IMR-90 (cell line): ENCODE data around the gene FGFBP2. TPM values are rescaled to one million over a fixed set of nuclear protein-coding genes. Genes with fewer than 3 reads are reported as not detected.

Experiments used
- ATAC-seq: fragments of 200-7000 bp; cut with Tn5 transposase; 2 replicates; pipeline ENCODE4 v1.9.1; 2020; ENCODE audit warnings: low read depth, mild to moderate bottlenecking, moderate library complexity
- Bru-seq: library from RNA; stranded (reverse); fragments of 400-500 nt; gene quantifications from one replicate; lab custom pipeline; 2021; lab: Mats Ljungman, UMichigan
- BruChase-seq, 2 experiments: library from RNA; stranded (reverse); fragments of 400-500 nt; gene quantifications; one replicate each; lab custom pipeline; 2021; lab: Mats Ljungman, UMichigan
- BruUV-seq: library from RNA; stranded (reverse); fragments of 400-500 nt; replicated peaks from 2 replicates; lab custom pipeline; 2021; lab: Mats Ljungman, UMichigan
- CTCF ChIA-PET: fragments of 300-600 bp; formaldehyde crosslinking; extraction: SDS; loops from one replicate; lab custom pipeline; 2021; ENCODE audit warnings: antibody characterized with exemption; lab: Yijun Ruan, JAX
- POLR2A ChIA-PET: fragments of 300-600 bp; sonication (Branson Sonifier 250); formaldehyde crosslinking; loops from one replicate; lab custom pipeline; 2022; ENCODE audit warnings: antibody characterized with exemption; ENCODE audit not compliant: unreplicated experiment; lab: Charles Lee
- DNase-seq: peaks from one replicate; pipeline ENCODE4 v3.0.0; 2013
- H2AFZ ChIP-seq: replicated peaks from 2 replicates; pipeline ENCODE3; 2013; ENCODE audit warnings: low read length, mild to moderate bottlenecking; ENCODE audit not compliant: poor library complexity
- H2AK5ac ChIP-seq: 2 replicates; pipeline ENCODE4 v1.6.1; 2013; ENCODE audit warnings: low read depth, low read length, inconsistent platforms
- H2AK9ac ChIP-seq: replicated peaks from 2 replicates; pipeline ENCODE3; 2013; ENCODE audit warnings: mild to moderate bottlenecking, low read depth, low read length, moderate library complexity; ENCODE audit not compliant: poor library complexity
- H2BK120ac ChIP-seq: 2 replicates; pipeline ENCODE4 v1.6.1; 2013; ENCODE audit warnings: low read depth, low read length, inconsistent platforms
- H2BK15ac ChIP-seq: 3 replicates; pipeline ENCODE4 v1.6.1; 2013; ENCODE audit warnings: low read depth, low read length, inconsistent platforms
- H2BK20ac ChIP-seq: 2 replicates; pipeline ENCODE4 v1.6.1; 2013; ENCODE audit warnings: low read depth, mild to moderate bottlenecking, inconsistent platforms, low read length, moderate library complexity
- H2BK5ac ChIP-seq: 2 replicates; pipeline ENCODE4 v1.6.1; 2013; ENCODE audit warnings: mild to moderate bottlenecking, low read depth, low read length, inconsistent platforms; ENCODE audit not compliant: poor library complexity, severe bottlenecking
- H3K14ac ChIP-seq: replicated peaks from 2 replicates; pipeline ENCODE4 v1.6.1; 2013; ENCODE audit warnings: low read depth, low read length, inconsistent platforms
- H3K18ac ChIP-seq: 2 replicates; pipeline ENCODE4 v1.6.1; 2013; ENCODE audit warnings: low read depth, low read length, control low read depth
- H3K23ac ChIP-seq: 2 replicates; pipeline ENCODE4 v1.6.1; 2013; ENCODE audit warnings: low read depth, low read length, inconsistent platforms
- H3K27ac ChIP-seq: 2 replicates; pipeline ENCODE4 v1.5.1; 2013; ENCODE audit warnings: mild to moderate bottlenecking, control low read depth, low read length; ENCODE audit not compliant: insufficient read depth
- H3K27me3 ChIP-seq: 2 replicates; pipeline ENCODE4 v1.6.1; 2013; ENCODE audit warnings: low read length; ENCODE audit not compliant: control insufficient read depth, insufficient read depth
- H3K36me3 ChIP-seq: 2 replicates; pipeline ENCODE4 v1.6.1; 2013; ENCODE audit warnings: low read length, mixed read lengths; ENCODE audit not compliant: control insufficient read depth, insufficient read depth
- H3K4ac ChIP-seq: 2 replicates; pipeline ENCODE4 v1.6.1; 2013; ENCODE audit warnings: low read depth, low read length, inconsistent platforms
- H3K4me1 ChIP-seq: 2 replicates; pipeline ENCODE4 v1.6.1; 2013; ENCODE audit warnings: low read length, mixed read lengths; ENCODE audit not compliant: control insufficient read depth, insufficient read depth
- H3K4me2 ChIP-seq: 2 replicates; pipeline ENCODE4 v1.6.1; 2013; ENCODE audit warnings: low read depth, mild to moderate bottlenecking, control low read depth, low read length, moderate library complexity
- H3K4me3 ChIP-seq: 2 replicates; pipeline ENCODE4 v1.5.1; 2013; ENCODE audit warnings: low read depth, mild to moderate bottlenecking, control low read depth, low read length, moderate library complexity; ENCODE audit not compliant: insufficient read depth
- H3K56ac ChIP-seq: 2 replicates; pipeline ENCODE4 v1.6.1; 2013; ENCODE audit warnings: low read length, inconsistent platforms; ENCODE audit not compliant: insufficient read depth; ENCODE audit errors: extremely low read depth
- H3K79me1 ChIP-seq, 2 experiments: 2 replicates each; pipeline ENCODE4 v1.6.1; 2013; ENCODE audit warnings: low read length in 2 of 2, inconsistent platforms in 1 of 2, low read depth in 1 of 2
- H3K9ac ChIP-seq: 2 replicates; pipeline ENCODE4 v1.6.1; 2013; ENCODE audit warnings: low read depth, low read length, control low read depth
- H3K9me1 ChIP-seq: 2 replicates; pipeline ENCODE4 v1.6.1; 2013; ENCODE audit warnings: low read length, inconsistent platforms; ENCODE audit not compliant: insufficient read depth
- H3K9me3 ChIP-seq: 2 replicates; pipeline ENCODE4 v1.6.1; 2013; ENCODE audit warnings: low read length; ENCODE audit not compliant: control insufficient read depth, insufficient read depth
- H4K20me1 ChIP-seq: 2 replicates; pipeline ENCODE4 v1.6.1; 2013; ENCODE audit warnings: low read length, inconsistent platforms; ENCODE audit not compliant: insufficient read depth
- H4K5ac ChIP-seq: 2 replicates; pipeline ENCODE4 v1.6.1; 2013; ENCODE audit warnings: mild to moderate bottlenecking, low read depth, low read length, control low read depth
- H4K8ac ChIP-seq, 2 experiments: 2 replicates each; pipeline ENCODE4 v1.6.1; 2013; ENCODE audit warnings: low read depth in 2 of 2, low read length in 2 of 2, control low read depth in 1 of 2, inconsistent platforms in 1 of 2
- H4K91ac ChIP-seq: 2 replicates; pipeline ENCODE4 v1.6.1; 2013; ENCODE audit warnings: low read depth, low read length, inconsistent platforms; ENCODE audit not compliant: insufficient read depth
- BHLHE40 ChIP-seq: fragments of 150-350 bp; IDR thresholded peaks from 2 replicates; pipeline ENCODE4 v1.6.1; 2016; ENCODE audit warnings: mild to moderate bottlenecking, low read depth, low read length
- CEBPB ChIP-seq: IDR thresholded peaks from 2 replicates; pipeline ENCODE4 v1.6.1; 2012; ENCODE audit warnings: low read depth, low read length, improper control_type of control experiment
- CHD1 ChIP-seq: IDR thresholded peaks from 2 replicates; pipeline ENCODE4 v1.6.1; 2012; ENCODE audit warnings: low read depth, low read length, improper control_type of control experiment
- CTCF ChIP-seq: conservative IDR thresholded peaks from 2 replicates; pipeline ENCODE4 v1.5.1; 2012; ENCODE audit warnings: mild to moderate bottlenecking, low read depth, low read length, improper control_type of control experiment
- ELK1 ChIP-seq: fragments of 150-350 bp; IDR thresholded peaks from 2 replicates; pipeline ENCODE4 v1.6.1; 2016; ENCODE audit warnings: low read depth, mild to moderate bottlenecking, low read length, moderate library complexity, borderline replicate concordance
- FOS ChIP-seq: fragments of 150-350 bp; IDR thresholded peaks from 2 replicates; pipeline ENCODE4 v1.6.1; 2016; ENCODE audit warnings: low read depth, low read length
- MAFK ChIP-seq: IDR thresholded peaks from 2 replicates; pipeline ENCODE4 v1.6.1; 2012; ENCODE audit warnings: low read depth, low read length, improper control_type of control experiment
- MAZ ChIP-seq: IDR thresholded peaks from 2 replicates; pipeline ENCODE4 v1.6.1; 2012; ENCODE audit warnings: low read depth, mild to moderate bottlenecking, low read length, improper control_type of control experiment, moderate library complexity, borderline replicate concordance
- MXI1 ChIP-seq: IDR thresholded peaks from 2 replicates; pipeline ENCODE4 v1.6.1; 2012; ENCODE audit warnings: low read depth, mild to moderate bottlenecking, low read length, moderate library complexity, borderline replicate concordance
- NFE2L2 ChIP-seq: fragments of 150-350 bp; IDR thresholded peaks from 2 replicates; pipeline ENCODE4 v1.6.1; 2016; ENCODE audit warnings: low read depth, mild to moderate bottlenecking, low read length
- RAD21 ChIP-seq: IDR thresholded peaks from 2 replicates; pipeline ENCODE4 v1.6.1; 2012; ENCODE audit warnings: low read length, improper control_type of control experiment
- RCOR1 ChIP-seq: IDR thresholded peaks from 2 replicates; pipeline ENCODE4 v1.6.1; 2012; ENCODE audit warnings: mild to moderate bottlenecking, low read length, improper control_type of control experiment; ENCODE audit not compliant: insufficient replicate concordance
- RFX5 ChIP-seq: IDR thresholded peaks from 2 replicates; pipeline ENCODE4 v1.8.0; 2012; ENCODE audit warnings: low read depth, mild to moderate bottlenecking, low read length, moderate library complexity
- SMC3 ChIP-seq: fragments of 150-350 bp; IDR thresholded peaks from 2 replicates; pipeline ENCODE4 v1.6.1; 2016; ENCODE audit warnings: low read depth, mild to moderate bottlenecking, antibody characterized with exemption, low read length, moderate library complexity
- USF2 ChIP-seq: fragments of 150-350 bp; IDR thresholded peaks from 2 replicates; pipeline ENCODE4 v1.6.1; 2017; ENCODE audit warnings: mild to moderate bottlenecking, antibody characterized with exemption, low read length, low read depth
- WGBS, 2 experiments: methylation state at CpG; one replicate each; pipeline versions ENCODE4 v1.1.5 to v1.1.7; 2013; ENCODE audit warnings: missing lambda C conversion rate in 2 of 2; ENCODE audit not compliant: insufficient read length in 1 of 2; ENCODE audit errors: extremely low coverage in 2 of 2; 5-methylcytosine and 5-hydroxymethylcytosine counted together
- dilution Hi-C: fragments of 300-500 bp; cut with HindIII; formaldehyde crosslinking; loops from one replicate; pipeline ENCODE4 v1.14.3; 2018; ENCODE audit warnings: low sequenced_read_pairs; ENCODE audit not compliant: unreplicated experiment
- in situ Hi-C: fragments of 300-500 bp; cut with MboI; formaldehyde crosslinking; loops from 3 replicates; pipeline ENCODE4 v1.14.3; 2019; ENCODE audit warnings: low sequenced_read_pairs, inconsistent platforms, mixed read lengths
- intact Hi-C: fragments of 100-400 bp; cut with micrococcal nuclease; formaldehyde crosslinking; loops from 2 replicates; pipeline ENCODE4 v1.10.0; 2022
- long read RNA-seq: library from polyadenylated mRNA; unstranded; transcript quantifications from one replicate; pipeline ENCODE4 v2.0.0, GENCODE V29; 2021; ENCODE audit not compliant: unreplicated experiment
- polyA plus RNA-seq, 3 experiments: library from polyadenylated mRNA; depleted of rRNA; stranded (reverse); fragments of >200 nt; gene quantifications; 2 replicates each; pipeline ENCODE4 v1.2.3, GENCODE V29; 2012; ENCODE audit warnings: low replicate concordance in 1 of 3
- total RNA-seq: library from RNA; depleted of rRNA; stranded (reverse); fragments of >200 nt; gene quantifications from 2 replicates; pipeline ENCODE4 v1.2.3, GENCODE V29; 2012; rRNA removed

FGFBP2 gene
- not detected in 2 replicates for total RNA-seq
- not detected in 2 replicates for polyA plus RNA-seq (2012; rRNA removed)
- not detected in 2 replicates for polyA plus RNA-seq (2012; cell fraction: cytosol; rRNA removed)
- not detected in 2 replicates for polyA plus RNA-seq (2012; cell fraction: nucleus; rRNA removed; ENCODE audit: low replicate concordance)
- Bru-seq, nascent RNA = not detected
- not detected for BruChase-seq, experiment 1, labeled RNA remaining after a 6-hour chase
- BruChase-seq, experiment 2, labeled RNA remaining after a 2-hour chase = not detected
- long read RNA-seq = 0 reads

- Histone ChIP-seq H3K56ac (no peak within 1 kb of the TSS), H3K4me3 (no peak within 1 kb of the TSS), H3K27me3 (peaks cover 33% of the 10 kb centered on the region), H2BK120ac (no peak within 1 kb of the TSS), H3K18ac (no peak within 1 kb of the TSS), H3K14ac (no peak within 1 kb of the TSS), H2BK5ac (no peak within 1 kb of the TSS), H2BK15ac (no peak within 1 kb of the TSS), H2AFZ (peak within 1 kb of the TSS; percentile 2), H4K20me1 (no peaks in the 10 kb centered on the region), H3K4me2 (no peak within 1 kb of the TSS), H3K36me3 (no peaks in the 10 kb centered on the region), H3K79me1 (no peaks in the 10 kb centered on the region), H3K4ac (no peak within 1 kb of the TSS), H2AK5ac (no peak within 1 kb of the TSS), H4K8ac (no peak within 1 kb of the TSS), H4K5ac (no peak within 1 kb of the TSS), H3K4me1 (no peaks in the 10 kb centered on the region), H2BK20ac (no peak within 1 kb of the TSS), H3K9me1 (no peaks in the 10 kb centered on the region), H3K9me3 (0 out of 2 replicates have a peak, but pooled peaks cover 1% of the 10 kb centered on the region), H3K23ac (no peak within 1 kb of the TSS), H4K91ac (no peak within 1 kb of the TSS), H2AK9ac (peak within 1 kb of the TSS; percentile 45), H3K27ac (no peak within 1 kb of the TSS), H3K9ac (no peak within 1 kb of the TSS)
- dilution Hi-C loops = no loop called here
- POLR2A ChIA-PET = no interaction called here
- 31% methylated on average over 6 of the region's 9 CpGs; no CpG with 5 or more reads in 1 of the 2 experiments for WGBS, 2 experiments
- ATAC-seq (peak; percentile 81), DNase-seq (peak; percentile 44)
- CTCF ChIA-PET = no interaction called here
- intact Hi-C loops = loop anchor here (1.0 kb wide), 1 partner anchor 38 kb away; no protein-coding TSS in a partner anchor
- BruUV-seq = no TSS peak
- in situ Hi-C loops = no loop called here
- TF ChIP-seq USF2 = no peak
- TF ChIP-seq MAFK = no peak
- TF ChIP-seq RAD21 = peak; percentile 64
- TF ChIP-seq ELK1 = no peak
- no peak for TF ChIP-seq RFX5
- peak; percentile 68 for TF ChIP-seq SMC3
- no peak for TF ChIP-seq MAZ
- TF ChIP-seq RCOR1 = no peak
- no peak for TF ChIP-seq CEBPB
- TF ChIP-seq FOS = no peak
- TF ChIP-seq BHLHE40 = no peak
- no peak for TF ChIP-seq MXI1
- no peak for TF ChIP-seq CHD1
- peak; percentile 55 for TF ChIP-seq CTCF
- TF ChIP-seq NFE2L2 = no peak
Observed at GRCh38 chr4:15963001-15963451, at the start of gene FGFBP2. TSS of gene FGFBP2 (minus strand) at chr4:15963175. CDS start at chr4:15963129, 46 bp downstream.
